CD4-positive, alpha-beta T cell treated with Interleukin-21 for 1 hour (primary cell): Measurements from ENCODE around the gene LRRC4C.
"Not testable (repeated sequence)": the region's sequence is repeated elsewhere in the genome, so short reads cannot be mapped to it uniquely, and the experiment has no call there.

Experiments used
- DNase-seq: peaks from one replicate; pipeline ENCODE4 v3.0.0-alpha.2; 2020

LRRC4C gene

DNA sequence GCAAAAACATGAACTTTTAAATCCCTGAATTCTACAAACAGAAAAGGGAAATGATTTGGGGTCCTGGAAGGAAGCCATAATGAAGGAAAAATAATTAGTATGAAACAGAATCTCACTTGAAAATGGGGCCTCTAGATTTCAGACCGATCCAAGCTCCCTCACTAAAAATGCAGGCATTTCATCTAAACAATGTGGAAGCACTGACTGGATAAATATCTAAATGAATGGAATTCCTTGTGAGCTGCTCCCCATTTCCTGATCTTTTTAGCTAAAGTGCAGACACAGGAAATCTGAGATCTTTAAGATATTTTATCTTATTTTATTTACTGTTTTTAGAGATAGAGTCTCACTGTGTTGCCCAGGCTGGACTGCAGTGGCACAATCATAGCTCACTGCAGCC is 1255.8 kb downstream of the LRRC4C start:
- DNase-seq: no peak

DNA sequence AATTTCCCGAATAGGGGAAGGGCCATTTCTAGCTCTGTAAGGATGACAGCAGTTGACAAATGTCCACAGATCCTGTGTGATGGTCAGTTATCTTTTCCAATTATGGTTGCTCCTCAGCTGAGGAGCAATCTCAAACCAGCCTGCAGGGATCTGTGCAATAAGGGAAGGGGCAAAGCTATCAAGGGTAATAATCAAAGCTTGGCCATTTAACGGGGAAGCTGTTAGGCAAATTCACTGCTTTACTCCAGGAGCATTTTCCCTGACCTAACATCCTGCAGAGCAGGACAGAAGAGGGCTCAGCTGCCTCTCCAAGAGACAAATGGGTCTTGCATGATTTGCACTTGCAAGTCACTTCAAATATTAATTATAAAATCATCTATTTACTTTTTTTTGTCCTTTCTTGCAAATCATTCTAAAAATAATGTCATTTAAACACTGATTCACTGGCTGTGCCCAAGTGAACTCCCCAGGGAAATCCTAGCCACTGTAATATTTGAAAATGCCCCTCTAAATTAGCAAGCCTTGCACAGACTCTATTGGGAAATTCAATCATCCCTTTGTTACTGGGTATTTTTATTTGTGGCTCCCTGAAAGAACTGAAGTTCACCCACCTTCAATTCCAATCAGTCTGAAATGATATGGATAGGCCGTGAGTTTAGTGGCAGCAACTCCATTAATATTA is 1256.7 kb downstream of the LRRC4C start:
- DNase-seq: no peak

DNA sequence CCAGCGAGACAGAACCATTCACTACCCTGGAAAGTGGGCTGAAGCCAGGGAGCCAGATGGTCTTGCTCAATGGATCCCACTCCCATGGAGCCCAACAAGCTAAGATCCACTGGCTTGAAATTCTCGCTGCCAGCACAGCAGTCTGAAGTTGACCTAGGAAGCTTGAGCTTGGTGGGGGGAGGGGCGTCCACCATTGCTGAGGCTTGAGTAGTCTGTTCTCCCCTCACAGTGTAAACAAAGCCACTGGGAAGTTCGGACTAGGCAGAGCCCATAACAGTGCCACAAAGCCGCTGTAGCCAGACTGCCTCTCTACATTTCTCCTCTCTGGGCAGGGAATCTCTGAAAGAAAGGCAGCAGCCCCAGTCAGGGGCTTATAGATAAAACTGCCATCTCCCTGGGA is 1266.9 kb downstream of the LRRC4C start:
- not testable (repeated sequence) for DNase-seq

- no peak for DNase-seq
Observed at GRCh38 chr11:40190294-40190693, 1269.2 kb downstream of the LRRC4C start.

GRCh38 chr11:40188848-40189247 is 1270.6 kb downstream of the LRRC4C start:
- no peak for DNase-seq

DNA sequence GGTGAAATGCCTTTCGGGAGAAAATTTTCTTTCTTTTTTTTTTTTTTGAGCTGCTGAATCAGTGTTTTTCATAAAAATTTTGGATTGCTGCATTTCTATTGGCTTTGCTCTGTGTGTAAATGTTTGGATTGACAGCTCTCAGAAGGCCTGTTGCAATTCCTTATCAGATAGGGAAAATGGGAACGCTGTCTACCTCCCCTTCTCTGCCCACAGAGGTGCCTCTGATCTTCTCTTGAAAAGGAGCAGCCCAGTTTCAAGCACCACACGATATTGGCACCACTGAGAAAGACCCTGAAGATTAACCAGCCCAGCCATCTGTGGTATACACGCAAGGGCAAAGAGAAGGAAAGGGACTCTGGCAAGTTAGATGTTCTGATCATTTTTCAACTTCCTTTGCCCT is 1272.2 kb downstream of the LRRC4C start:
- no peak for DNase-seq

DNA sequence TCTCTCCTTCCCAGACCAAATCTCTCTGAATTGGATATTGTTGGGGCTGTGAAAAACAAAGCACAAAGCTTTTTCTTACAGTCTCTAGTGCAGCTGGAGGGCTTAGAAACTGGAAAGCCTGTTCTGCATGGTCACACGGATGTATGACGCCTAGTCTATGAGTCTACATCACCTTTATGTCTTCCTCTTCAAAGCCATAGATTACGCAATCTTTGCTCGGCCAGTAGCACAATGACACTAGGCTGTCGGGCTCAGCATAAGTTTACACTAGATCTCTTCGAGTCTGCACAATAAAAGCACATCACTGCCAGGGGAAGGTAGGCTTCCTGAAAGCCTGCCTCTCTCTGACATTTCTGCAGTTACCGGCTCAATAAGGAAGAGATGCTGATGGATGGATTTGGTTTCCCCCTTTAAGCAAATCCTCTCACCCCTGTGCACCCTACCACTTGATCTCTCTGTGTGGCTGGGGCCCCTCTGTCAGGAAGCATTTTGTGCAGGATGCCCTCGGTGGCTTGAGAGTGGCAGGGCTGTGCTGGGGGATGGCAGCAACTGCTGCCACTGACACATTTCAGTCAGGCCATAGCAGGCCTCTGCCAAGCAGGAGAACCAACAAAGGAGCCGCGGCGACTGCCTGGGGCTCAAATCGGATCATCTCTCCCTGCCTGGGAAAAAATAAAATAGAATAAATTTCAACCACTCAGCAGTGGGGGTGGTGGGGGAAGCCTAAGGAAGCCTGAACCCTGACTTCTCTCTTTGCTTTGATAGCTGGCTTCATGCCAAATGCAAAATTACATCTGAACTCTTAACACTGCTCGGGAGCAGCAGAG is 1272.8 kb downstream of the LRRC4C start:
- DNase-seq: no peak

- DNase-seq: no peak
Observed at GRCh38 chr11:40185793-40186192, 1273.7 kb downstream of the LRRC4C start.

GRCh38 chr11:40183073-40184064 is 1276.1 kb downstream of the LRRC4C start:
- DNase-seq: no peak

GRCh38 chr11:40179541-40179940 is 1279.9 kb downstream of the LRRC4C start:
- no peak for DNase-seq

DNA sequence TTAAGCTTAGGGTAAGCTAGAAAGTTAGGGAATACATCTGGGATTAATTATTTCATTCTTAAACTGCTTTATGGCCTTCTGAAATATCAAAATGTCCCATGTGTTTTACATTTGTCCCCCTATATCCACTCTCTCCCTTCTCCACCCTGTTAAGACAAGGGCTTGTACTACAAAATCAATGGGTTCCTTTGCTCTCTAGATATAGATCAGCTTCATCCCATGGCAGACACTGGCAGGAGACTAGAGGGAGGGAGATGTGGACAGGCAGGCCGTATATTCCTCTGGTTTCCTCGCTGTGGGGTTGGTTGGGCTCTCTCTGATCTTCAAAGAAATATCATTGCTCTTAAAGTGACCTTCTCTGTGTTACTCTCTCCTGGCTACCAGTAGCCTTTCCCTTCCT is 1281.0 kb downstream of the LRRC4C start:
- DNase-seq: no peak

- no peak for DNase-seq
Observed at GRCh38 chr11:40175980-40176379, 1283.5 kb downstream of the LRRC4C start.

DNA sequence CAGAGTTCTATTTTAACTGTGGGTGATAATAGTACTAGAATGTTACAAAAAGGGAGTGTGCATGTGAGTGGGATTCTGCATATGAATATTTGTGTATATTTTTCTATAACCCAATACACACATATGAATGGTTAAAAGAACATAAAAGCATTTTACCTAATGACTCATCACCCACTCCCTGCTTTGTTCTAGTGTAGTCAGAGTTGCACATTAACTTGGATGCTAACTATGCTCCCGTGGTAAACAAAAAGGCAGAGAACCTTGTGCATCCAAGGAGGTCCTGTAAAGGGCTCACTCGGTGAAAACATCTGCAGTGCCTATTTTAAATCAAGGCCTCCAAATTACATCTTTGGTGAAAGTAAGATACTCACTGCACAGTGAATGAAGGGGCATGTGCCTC is 1289.4 kb downstream of the LRRC4C start:
- no peak for DNase-seq

DNA sequence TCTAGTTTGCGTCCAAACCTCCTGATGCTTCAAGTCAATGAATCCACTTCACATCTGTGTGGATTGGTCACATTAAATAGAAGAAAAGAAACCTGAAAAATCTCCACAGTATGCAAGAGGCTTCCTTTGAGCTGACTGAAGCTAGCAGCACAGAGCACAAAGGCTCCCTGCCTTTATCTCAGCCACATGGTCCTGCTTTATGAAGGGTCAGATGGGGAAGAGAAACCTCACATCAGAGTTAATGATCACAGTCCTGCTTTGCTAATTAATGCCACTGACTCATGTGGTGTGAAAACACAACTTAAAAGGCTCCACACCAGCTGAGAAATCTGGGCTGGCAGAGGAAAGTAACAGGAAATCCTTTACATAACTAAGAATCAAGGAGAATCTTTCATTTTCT is 1291.0 kb downstream of the LRRC4C start:
- no peak for DNase-seq

- not testable (repeated sequence) for DNase-seq
Observed at GRCh38 chr11:40167805-40168204, 1291.6 kb downstream of the LRRC4C start.

GRCh38 chr11:40166892-40167291 is 1292.6 kb downstream of the LRRC4C start:
- no peak for DNase-seq

GRCh38 chr11:40162901-40163883 is 1296.3 kb downstream of the LRRC4C start:
- DNase-seq: no peak

- no peak for DNase-seq
Observed at GRCh38 chr11:40161854-40162410, 1297.5 kb downstream of the LRRC4C start.

DNA sequence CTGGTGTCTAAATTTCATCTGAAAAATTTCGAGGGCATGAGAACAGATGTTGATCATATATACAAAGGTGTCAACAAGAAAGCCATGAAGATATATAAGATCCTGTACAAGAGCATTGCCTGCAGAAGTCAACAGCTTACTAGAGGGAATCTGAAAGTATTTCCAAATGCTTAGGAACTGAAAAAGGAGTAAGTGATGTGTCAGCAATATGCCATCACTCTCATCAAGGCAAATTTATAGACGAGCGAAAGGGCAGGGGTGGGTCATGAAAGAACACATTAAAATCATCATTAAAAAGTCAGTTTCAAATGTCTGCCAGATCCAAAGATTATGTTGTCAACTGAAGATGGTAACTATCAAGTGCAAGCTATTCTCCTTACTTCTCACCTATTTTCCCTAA is 1299.0 kb downstream of the LRRC4C start:
- no peak for DNase-seq

- DNase-seq: no peak
Observed at GRCh38 chr11:40149721-40150120, 1309.7 kb downstream of the LRRC4C start.

- DNase-seq: no peak
Observed at GRCh38 chr11:40140560-40140959, 1318.9 kb downstream of the LRRC4C start.

DNA sequence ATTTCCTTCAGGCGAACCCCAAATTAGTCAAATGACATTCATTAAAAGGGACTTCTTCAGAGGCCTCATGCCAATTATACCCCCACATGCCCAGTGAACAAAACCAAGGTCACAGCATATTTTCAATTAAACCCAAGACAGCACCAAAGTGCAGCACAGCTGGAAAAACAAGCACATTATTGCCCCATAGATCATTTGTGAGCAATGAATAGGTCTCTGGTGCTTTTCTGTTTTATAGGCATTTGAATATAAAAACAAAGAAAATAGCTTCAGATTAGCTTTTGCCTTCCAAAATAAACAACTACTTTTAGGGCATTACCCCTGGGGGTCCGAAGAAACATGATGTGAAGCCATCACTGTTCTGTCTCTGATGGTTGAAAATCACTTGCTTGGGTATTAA is 1319.9 kb downstream of the LRRC4C start:
- DNase-seq: no peak
